ENCODE measurements around the gene GABPB1. TPM values are rescaled to one million over a fixed set of nuclear protein-coding genes. Genes with fewer than 3 reads are reported as not detected.

The GABPB1 gene
- total RNA-seq, 1 experiment from 2014 or later, result 45.0 TPM

DNA sequence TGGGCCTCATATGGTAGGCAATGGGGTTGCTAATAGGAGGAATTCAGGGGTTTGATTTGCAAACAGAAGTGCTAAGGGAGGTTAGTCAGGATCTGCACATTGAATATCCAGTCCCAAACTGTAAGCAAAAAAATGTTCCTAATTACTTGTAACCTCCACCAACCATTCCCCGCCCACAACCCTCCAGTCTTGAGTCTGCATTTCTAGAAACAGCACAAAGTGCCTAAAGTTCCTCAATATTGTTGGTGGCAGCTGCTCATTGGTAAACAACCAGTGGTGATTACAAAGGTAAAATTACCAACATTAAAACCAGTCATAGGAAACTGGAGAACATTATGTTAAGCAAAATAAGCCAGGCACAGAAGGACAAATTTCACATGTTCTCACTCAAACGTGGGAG, 108.4 kb downstream of the GABPB1 start:
- Histone ChIP-seq H3K56ac (ENCODE audit: insufficient read length, low read depth, low read length) (no peak overlapping the region), H3K4me1 (ENCODE audit: insufficient read depth, low read length) (no peaks in the 10 kb centered on the region), H3K9ac (ENCODE audit: extremely low read depth, insufficient read length, low read length) (no peak overlapping the region), H2BK12ac (ENCODE audit: insufficient read length, low read depth, low read length) (no peak overlapping the region), H2AFZ (ENCODE audit: low read length) (no peak overlapping the region), H2BK15ac (ENCODE audit: low read depth, low read length) (no peak overlapping the region), H3K79me1 (ENCODE audit: insufficient read depth, low read depth, low read length, poor library complexity, severe bottlenecking) (no peaks in the 10 kb centered on the region), H4K91ac (ENCODE audit: insufficient read length, low read depth, low read length) (no peak overlapping the region), H4K20me1 (ENCODE audit: control insufficient read depth, insufficient read depth, insufficient read length) (no peaks in the 10 kb centered on the region), H3K27ac (ENCODE audit: insufficient read length, low read depth, low read length) (no peak overlapping the region), H3K79me2 (ENCODE audit: insufficient read depth, low read length) (no peaks in the 10 kb centered on the region), H3K4me2 (ENCODE audit: insufficient read depth, insufficient read length, low read length) (no peak overlapping the region), H3K23ac (ENCODE audit: insufficient read length, low read depth, low read length) (no peak overlapping the region), H2BK5ac (ENCODE audit: insufficient read length, low read length) (no peak overlapping the region), H3K23me2 (ENCODE audit: insufficient read length, low read depth, low read length, poor library complexity, severe bottlenecking) (no peaks in the 10 kb centered on the region), H2AK5ac (ENCODE audit: insufficient read length, low read length) (no peak overlapping the region), H3K18ac (ENCODE audit: insufficient read length, low read depth, low read length) (no peak overlapping the region), H2BK120ac (ENCODE audit: low read depth, low read length, poor library complexity, severe bottlenecking) (no peak overlapping the region), H3T11ph (ENCODE audit: low read length) (no peak overlapping the region), H3K4ac (ENCODE audit: low read depth, low read length) (no peak overlapping the region), H3K9me3 (ENCODE audit: control insufficient read depth, low read depth, low read length) (no peaks in the 10 kb centered on the region), H4K5ac (ENCODE audit: insufficient read length, low read depth, low read length) (no peak overlapping the region), H3K14ac (ENCODE audit: insufficient read depth, low read length) (no peak overlapping the region), H3K27me3 (ENCODE audit: insufficient read depth, low read length) (no peaks in the 10 kb centered on the region), H2BK20ac (ENCODE audit: low read depth, low read length, poor library complexity, severe bottlenecking) (no peak overlapping the region), H4K8ac (replicated peaks; ENCODE audit: insufficient read length, low read depth, low read length) (no peak overlapping the region)
- DNase-seq, result no peak
- TF ChIP-seq, protein P1, sequence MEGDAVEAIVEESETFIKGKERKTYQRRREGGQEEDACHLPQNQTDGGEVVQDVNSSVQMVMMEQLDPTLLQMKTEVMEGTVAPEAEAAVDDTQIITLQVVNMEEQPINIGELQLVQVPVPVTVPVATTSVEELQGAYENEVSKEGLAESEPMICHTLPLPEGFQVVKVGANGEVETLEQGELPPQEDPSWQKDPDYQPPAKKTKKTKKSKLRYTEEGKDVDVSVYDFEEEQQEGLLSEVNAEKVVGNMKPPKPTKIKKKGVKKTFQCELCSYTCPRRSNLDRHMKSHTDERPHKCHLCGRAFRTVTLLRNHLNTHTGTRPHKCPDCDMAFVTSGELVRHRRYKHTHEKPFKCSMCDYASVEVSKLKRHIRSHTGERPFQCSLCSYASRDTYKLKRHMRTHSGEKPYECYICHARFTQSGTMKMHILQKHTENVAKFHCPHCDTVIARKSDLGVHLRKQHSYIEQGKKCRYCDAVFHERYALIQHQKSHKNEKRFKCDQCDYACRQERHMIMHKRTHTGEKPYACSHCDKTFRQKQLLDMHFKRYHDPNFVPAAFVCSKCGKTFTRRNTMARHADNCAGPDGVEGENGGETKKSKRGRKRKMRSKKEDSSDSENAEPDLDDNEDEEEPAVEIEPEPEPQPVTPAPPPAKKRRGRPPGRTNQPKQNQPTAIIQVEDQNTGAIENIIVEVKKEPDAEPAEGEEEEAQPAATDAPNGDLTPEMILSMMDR (conservative IDR thresholded peaks at IDR 0.05), result no peak
- no CpG with 5 or more reads among the region's 2 CpGs for WGBS (ENCODE audit: extremely low coverage, insufficient read length, low lambda C conversion rate)
- Mint-ChIP-seq H3K36me3 (ENCODE audit: insufficient read depth in 1 of 3, low read depth in 3 of 3) (no peaks in the 10 kb centered on the region), H3K4me3 (no peak overlapping the region), H3K27ac (no peak overlapping the region), H3K27me3 (ENCODE audit: low read depth) (no peaks in the 10 kb centered on the region; the same call in 1 of the 2 replicates), H3K9me3 (no peaks in the 10 kb centered on the region), H3K4me1 (peaks cover 4 to 6% of the 10 kb centered on the region in 2 experiments; a peak in 3 of 4 replicates)
